ENCODE measurements around the gene MAPK8IP2. TPM values are rescaled to one million over a fixed set of nuclear protein-coding genes. Genes with fewer than 3 reads are reported as not detected.
A peak's percentile ranks its signal among the peaks of the same experiment; 100 is the strongest.

MAPK8IP2 gene
- polyA plus RNA-seq, 1 donor = 0.51 TPM

DNA sequence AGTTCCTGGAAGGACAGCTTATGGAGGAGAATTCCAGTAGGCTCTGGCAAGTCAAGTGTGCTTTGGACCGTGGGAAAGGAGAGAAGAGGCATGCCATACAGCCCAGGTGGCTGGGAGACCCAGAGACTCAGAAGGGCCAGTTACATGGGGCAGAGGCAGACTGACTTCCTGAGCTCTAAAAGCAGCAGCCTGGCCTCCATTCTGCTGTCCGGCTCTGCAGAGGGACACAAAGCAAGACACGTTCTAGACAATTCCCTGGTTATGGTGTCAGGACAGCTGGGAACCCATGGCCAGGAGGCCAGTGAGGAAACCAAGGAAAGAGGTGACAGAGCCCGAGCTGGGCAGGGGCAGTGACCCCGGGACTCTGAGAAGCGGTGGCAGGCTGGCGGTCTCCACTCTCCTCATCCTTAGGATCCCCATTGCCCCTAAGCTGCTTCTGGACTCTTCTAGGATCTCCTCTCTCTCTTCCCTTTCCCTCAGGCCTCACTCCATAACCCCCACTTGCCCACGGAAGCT, 25.1 kb upstream of the MAPK8IP2 start:
- no peak for DNase-seq (ENCODE audit: low read depth)

DNA sequence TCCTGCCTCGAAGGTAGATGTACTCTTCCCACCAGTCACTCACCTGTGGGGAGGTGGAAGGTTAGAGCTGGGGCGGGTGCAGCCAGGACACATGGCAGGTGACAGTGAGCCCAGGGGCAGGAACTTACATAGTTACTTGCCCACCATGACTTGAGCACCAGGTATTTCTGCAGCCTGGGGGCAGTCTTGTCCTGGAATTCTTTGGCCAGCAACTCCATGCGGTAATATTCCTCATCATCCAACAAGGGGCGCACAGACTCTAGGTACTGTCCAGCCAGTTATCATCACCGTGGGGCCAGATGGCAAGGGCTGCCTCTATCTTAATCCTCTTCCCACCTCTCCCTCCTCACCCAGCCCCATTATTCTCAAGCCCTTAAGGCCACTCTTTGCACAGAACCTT, 24.5 kb upstream of the MAPK8IP2 start:
- no peak for DNase-seq (ENCODE audit: low read depth)

DNA sequence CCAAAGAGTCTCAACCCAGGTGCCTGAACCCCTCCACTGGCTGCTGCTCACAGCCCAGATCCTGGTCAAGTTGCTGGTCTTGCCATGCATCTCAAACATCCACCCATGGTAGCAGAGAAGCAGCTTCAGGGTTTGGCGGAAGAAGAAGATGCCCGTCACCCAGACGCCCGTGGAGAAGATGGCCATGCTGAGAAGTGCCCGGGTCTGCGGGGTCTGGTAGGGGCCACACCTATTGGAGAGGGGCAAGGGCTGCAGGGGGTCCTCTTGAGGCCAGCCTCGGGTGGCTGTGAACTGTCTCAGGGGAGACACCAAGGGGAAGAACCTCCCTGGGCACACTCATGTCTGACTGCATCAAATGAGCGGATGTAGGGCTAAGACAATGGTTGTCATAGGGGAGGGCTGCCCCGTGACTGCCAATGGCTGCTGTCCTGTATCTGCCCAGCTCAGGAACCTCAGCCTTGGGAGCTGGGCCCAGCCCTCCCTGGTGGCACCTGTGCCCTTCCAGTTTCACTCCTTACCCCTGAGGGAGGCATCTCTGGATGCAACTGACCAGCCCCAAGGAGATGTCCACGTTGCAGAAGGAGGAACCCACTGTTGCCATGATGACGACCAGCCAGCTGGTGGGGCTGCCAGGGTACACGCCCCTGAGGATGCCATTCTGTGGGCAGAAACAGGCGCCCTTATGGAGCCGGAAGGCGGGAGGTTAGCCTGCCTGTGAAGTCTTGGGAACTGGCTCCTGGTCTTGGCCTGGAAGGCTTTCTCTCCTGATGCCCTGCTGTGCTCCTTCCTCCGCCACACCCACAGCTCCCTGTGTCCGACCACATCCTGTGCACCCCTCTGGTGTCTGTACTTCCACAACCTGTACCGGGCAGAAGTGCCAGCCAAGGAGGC, 23.5 kb upstream of the MAPK8IP2 start:
- DNase-seq (ENCODE audit: low read depth) = no peak

DNA sequence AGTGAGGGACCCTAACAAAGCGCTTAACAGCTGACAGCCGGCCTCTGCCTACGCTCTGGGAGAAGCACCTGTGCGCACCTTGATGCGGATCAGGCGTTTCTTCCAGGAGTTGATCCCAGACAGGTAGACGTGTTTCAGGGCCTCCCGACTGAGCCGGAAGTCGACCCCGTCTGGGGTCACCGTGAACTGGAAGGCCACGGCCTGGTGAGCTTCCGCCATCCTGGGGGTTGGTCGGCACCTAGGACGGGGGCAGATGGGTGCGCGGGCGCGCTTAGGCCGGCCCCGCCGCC, 23.0 kb upstream of the MAPK8IP2 start:
- DNase-seq (ENCODE audit: low read depth) = no peak

DNA sequence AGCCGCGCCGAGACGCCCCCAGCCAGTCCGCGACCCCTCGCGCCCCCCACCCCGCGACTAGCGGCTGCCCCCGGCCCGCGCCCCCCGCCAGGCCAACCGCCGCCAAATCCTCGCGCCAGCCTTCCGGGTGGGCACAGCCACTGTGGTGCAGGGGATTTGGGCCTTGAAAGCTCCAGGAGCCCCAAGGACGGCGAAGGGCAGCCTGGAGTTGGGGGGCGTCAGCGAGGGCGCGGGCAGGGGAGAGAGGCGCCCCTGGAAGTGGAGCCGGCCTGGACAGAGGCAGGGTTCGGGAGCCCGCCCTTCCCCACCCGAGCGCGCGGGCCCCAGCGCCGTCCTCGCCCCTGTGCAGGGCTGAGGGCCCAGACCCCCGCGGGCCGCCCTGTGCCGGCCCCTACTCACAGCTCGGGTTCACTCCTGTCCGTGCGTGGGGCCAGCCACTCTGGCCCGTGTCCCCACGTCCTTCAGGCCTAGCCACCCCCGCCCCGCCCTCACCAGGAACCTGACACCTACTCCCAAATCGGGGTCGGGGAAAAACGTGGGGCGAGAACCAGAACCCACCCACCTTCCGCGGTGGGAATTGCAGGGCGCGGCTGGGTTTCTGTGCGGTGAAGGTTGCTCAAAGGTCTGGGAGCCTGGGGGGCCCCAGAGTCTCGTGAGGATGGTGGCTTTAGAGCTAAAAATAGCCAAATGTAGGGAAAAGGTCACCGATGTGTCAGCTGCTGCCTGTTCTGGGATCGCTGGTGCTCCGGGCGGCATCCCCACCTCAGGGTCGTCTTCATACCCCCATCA, 22.4 kb upstream of the MAPK8IP2 start, which contains the start of gene CPT1B:
Gene CPT1B, minus strand, starts transcription at position 441 of the 789 bp plus-strand sequence. CDS start 512 bp downstream, outside the sequence.
- no peak for DNase-seq (ENCODE audit: low read depth)

DNA sequence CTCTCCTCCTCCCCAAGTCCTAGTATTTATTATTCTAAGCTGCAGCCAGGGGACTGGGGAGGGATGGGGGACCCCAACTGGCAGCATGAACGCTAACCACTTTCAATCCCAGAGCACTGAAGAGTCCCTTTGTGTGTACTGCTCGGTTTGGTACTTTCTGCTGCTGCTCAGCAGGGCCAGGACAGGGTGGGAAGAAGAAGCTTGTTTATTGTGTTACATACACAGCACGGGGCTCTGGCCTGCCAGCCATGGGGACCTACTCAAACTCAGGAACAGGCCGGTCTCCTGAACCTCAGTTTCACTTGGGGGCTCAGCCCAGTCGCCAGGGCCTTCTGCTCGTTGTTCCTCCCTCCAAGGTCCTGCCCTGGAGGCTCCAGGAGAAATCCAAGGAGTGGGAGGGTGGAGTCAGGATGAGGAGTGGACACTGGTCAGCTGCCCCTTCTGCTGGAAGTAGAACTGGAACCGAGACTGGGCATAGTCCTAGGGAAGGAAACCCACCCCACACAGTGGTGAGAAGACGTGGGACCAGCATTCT, 21.8 kb upstream of the MAPK8IP2 start:
- DNase-seq (ENCODE audit: low read depth) = no peak

DNA sequence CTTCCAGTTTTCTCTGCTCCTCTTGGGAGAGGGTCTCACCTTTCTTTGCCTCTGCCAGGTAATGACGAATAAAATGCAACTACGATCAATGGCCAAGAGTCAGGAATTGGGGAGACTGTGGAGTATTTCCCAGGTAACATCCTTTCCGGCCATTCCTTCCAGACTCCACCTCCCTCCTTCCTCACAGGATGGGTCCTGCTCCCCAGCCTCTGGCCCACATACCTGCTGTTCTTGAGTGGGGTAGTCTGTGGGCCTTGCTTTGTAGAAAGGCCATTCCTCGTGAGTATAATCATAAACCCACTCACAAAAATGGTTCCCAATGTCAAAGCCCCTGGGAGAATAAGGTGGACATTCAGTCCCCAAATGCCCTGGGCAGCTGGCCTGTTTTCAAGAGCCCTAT, 20.8 kb upstream of the MAPK8IP2 start:
- DNase-seq (ENCODE audit: low read depth) = no peak

DNA sequence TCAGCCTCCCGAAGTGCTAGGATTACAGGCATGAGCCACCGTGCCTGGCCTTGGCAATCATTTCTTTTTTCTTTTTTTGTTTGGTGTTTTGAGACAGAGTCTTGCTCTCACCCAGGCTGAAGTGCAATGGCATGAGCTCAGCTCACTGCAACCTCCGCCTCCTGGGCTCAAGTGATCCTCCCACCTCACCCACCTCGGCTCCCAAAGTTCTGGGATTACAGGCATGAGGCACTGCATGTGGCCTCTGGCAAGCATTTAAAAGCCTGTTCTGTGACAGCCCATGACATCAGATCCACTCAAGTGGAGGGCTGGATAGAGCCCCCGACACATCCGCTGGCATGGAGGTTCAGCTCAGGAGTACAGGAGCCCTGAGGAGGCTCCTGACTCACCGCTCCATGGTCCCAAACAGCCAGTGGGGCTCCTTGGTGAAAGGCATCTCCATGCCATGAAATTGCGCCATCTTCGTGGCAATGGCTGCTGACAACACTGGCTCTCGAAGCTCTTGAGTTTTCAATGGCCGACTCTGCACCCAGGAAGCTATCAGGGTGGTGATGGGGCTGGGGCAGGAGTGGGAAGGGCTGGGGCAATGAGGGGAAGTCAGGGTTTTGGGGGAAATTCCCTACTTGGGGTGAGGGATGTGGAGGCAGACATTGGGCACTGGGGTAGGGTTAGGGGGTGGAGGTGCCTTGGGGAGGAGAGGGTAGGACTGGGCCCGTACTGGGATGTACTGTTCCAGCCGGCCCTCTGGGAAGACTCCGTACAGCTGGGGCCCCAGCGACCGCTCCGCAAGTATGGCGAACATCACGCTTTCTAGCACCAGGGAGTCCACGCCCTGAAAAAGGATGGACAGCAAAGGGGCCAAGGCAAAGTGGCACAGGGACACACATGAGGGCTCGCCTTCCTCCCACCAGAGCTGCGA, 19.3 kb upstream of the MAPK8IP2 start:
- no peak for DNase-seq (ENCODE audit: low read depth)

DNA sequence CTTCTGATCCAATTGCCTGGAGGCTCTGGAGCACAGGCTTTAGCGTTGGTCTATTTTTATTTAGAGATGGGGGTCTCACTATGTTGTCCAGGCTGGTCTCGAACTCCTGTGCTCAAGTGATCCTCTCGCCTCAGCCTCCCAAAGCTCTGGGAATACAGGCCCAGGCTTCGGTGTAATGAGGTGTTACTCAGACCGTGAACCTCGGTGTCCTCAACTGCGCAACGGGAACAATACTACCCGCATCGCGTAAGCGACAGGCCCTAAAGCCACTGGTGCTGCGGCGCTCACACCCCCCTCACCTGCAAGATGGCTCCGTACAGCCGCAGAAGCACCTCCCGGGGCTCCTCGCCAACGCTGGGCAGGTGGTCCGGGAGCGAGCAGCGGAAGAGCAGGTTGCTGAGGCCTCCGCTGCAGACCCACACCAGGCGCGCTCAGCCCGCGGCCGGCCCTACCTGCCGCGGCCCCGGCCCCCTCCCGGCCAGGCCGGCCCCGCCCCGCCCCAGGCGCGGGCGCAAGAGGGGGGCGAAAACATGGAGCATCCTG, 18.6 kb upstream of the MAPK8IP2 start:
- no peak for DNase-seq (ENCODE audit: low read depth)

DNA sequence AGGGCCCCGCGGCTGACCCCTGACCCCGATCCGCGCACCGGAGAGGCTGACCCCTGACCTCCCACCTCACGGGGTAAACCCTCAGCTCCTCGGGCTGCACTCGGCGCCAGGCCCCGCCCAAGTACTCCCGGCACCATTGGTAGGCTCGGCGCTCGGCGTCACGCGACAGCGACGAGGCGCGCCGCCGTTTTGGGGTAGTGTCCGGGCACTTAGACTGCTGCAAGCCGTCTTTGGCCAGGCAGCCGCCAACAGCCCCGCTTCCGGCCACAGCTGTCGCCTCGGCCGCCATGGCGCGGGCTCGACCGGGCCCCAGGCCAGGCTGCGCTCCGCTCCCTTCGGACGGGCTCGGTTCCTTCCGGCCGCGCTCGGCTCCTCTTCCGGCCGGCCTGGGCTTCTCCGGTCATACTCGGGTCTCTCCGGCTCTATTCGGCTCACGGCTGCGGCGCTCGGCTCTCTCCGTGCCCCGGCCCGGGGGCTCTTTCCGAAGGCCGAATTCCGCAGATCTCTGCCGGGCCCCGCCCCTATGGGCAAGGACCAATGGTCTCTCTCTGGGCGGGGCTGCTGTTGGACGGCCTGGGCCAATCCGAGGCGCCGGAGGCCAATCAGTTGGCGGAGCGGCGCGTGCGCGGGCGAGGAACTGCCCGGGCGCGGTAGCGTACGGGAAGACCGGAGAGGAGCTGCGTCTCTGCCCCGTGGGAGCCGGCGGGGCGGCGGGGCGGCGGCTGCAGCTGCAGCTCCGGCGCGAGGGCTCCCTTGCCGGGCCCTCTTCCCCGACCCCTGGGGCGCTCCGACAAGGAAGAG, 17.9 kb upstream of the MAPK8IP2 start, which contains the start of gene CHKB:
Gene CHKB, minus strand, starts transcription at position 357 of the 801 bp plus-strand sequence. Its CDS starts 68 bp downstream, at position 289.
- peak; percentile 94 for DNase-seq (ENCODE audit: low read depth)

DNA sequence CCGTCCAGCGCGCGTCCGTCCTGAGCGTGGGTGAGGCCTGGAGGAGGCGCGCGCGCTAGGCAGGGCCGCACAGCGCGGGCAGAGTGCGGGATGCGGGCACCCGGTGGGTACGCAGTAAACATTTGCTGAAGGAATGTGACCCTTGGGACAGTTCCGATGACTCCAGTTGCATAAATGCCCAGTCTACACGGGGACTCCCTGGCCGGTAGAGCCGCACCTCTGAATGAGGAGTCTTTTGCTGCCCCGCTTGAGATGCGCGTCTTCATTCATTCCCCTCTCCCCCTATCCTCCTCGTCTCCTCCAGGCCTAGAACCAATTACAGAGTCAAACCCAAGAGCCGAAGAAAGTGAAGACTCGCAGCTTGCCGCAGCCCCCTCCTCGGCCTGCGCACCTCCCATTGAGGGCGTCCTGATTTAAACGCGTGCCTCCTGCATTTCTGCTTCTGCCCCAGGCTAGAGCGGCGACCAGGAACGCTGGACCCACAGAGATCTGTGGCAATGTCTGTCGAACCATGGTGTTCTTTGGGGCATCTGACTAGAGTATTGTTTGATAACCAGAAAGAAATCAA, 17.2 kb upstream of the MAPK8IP2 start:
- no peak for DNase-seq (ENCODE audit: low read depth)

DNA sequence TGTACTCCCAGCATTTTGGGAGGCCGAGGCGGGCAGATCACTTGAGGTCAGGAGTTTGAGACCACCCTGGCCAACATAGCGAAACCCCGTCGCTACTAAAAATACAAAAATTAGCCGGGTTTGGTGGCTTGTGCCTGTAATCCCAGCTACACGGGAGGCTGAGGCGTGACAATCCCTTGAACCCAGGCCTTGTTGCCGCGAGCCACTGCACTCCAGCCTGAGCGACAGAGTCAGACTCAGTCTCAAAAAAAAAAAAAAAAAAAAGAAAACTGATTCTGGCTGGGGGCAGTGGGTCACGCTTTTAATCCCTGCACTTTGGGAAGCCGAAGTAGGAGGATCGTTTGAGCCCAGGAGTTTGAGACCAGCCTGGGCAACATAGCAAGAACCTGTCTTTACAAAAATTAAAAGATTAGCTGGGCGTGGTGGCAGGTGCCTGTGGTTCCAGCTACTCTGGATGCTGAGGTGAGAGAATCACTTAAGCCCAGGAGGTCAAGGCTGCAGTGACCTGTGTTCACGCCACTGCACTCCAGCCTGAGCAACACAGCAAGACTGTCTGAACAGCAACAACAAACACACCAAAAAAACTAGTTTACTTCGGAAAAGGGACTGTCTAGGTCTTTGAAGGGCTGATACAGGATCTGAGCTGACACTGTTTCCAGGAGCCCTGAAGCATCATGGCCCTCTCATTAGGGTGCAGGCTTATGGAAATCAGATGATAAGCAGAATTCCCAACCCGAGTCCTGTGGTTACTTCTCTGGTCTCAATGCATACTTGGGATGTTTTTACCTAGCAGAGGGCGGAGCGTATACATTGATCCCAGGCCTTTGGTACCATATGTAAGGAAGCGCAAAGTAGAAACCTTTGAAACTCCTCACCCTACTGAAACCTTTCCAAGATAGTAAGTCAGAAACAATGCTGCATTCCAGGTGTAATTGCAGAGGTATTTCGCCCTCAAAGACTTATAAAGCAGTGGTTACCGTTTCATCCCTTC, 16.2 kb upstream of the MAPK8IP2 start:
- no peak for DNase-seq (ENCODE audit: low read depth)

DNA sequence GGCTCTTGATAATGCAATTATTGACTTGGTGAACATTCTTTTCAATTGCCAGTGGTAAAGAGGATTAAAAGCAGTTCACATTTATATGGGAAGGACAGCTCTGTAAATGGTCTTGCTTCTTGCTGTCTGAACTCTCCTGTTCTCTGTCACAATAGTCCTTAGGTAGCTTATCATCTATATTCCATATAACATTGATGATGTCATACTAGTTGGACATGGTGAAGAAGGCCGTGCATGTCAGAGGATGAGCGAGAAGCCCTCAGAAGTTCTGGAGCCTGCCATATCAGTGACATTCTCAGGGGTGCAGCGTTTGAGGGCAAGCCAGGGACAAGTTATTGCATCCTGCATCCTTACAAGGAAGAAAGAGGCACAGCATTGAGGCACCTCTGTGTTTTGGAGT, 15.4 kb upstream of the MAPK8IP2 start:
- DNase-seq (ENCODE audit: low read depth) = no peak

DNA sequence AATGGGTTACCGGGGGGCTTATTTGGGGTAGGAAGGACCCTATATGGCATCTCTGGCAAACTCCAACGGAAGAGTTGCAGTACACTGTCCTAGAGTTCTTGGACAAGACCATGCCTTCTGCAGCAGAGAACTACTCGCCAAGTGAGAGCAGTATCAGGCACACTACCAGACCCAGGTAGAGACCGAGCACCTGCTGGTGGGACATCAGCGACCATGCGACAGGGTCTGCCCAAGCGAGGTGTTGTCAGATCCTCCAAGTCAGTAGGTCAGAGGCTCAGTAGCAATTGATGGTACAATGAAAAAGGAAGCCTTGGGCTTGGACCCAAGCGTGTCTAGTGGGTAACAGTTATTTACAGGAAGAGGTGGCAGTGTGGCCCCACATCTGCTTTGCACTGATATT, 14.8 kb upstream of the MAPK8IP2 start:
- no peak for DNase-seq (ENCODE audit: low read depth)

DNA sequence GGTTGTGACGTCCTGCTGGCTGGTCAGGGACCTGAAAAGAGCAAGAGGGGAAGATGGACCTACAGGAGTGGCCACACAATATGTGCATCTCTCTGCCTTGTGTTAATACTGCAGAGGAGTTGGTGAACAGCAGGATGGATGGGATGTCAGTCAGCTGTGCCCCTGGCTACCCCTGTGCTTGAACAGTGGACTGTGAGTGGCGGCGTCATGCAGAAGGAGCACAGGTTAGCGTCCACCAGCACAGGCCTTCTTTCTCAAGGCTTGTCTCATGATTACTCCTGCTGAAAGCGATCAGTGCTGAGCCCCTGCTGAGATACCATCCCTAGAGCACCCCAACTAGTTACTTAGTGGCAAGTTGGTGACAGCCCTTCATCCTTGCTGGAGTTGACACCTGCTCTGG, 14.2 kb upstream of the MAPK8IP2 start:
- no peak for DNase-seq (ENCODE audit: low read depth)

DNA sequence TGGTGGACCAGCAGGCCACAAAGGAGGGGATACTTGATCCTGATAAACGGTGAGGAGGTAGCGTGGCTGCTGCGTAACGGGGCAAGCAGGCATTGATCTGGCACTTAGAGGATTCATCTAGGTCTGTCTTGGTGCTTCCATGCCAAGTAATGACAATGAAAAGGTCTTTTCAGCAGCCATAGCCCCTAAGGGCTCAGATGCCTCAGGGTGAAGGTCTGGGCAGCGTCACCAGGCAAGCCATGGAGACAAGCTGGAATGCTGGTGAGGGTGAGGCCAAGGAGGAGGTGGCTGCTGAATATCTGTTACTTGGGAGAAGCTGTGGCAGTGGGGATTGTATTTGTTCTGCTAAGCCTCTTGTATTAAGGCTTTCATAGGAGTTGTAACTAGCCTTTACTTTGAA, 13.2 kb upstream of the MAPK8IP2 start:
- no peak for DNase-seq (ENCODE audit: low read depth)

DNA sequence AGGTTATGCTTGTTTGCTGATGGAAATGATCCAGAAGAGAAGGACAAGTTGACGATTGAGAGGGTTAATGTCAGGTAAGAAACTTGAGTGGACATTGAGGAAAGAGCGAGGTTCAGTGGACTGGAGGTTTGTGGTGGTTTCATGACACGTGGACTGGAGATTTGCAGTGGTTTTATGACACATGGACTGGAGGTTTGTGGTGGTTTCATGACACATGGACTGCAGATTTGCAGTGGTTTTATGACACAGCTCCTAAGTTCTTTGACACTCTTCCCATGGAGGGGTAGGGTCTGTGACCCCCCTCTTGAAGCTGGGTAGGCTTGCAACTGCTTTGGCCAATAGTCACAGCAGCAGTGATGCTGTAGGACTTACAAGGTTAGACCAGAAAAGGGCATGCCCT, 5.4 kb upstream of the MAPK8IP2 start:
- no peak for DNase-seq (ENCODE audit: low read depth)

DNA sequence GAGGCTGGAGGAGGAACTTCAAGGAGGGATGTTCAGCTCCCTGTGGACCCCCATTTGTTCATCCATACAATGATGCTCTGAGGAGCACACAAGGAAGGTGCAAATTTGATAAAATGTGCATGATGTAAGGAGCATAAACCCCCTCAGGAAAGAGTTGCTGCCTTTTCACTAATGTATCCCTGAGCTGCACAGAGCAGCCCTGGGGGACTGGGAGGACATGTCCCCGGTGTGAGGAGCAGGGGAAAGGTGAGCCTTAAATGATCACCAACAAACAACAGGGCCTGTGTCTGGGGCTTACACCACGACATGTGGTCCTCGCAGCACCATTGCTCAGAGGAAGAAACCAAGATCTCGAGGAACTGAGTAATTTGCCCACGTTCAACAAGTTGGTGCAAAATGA, 3.5 kb upstream of the MAPK8IP2 start:
- no peak for DNase-seq (ENCODE audit: low read depth)
